ENCODE results near the gene HECTD3.

Gene HECTD3

DNA sequence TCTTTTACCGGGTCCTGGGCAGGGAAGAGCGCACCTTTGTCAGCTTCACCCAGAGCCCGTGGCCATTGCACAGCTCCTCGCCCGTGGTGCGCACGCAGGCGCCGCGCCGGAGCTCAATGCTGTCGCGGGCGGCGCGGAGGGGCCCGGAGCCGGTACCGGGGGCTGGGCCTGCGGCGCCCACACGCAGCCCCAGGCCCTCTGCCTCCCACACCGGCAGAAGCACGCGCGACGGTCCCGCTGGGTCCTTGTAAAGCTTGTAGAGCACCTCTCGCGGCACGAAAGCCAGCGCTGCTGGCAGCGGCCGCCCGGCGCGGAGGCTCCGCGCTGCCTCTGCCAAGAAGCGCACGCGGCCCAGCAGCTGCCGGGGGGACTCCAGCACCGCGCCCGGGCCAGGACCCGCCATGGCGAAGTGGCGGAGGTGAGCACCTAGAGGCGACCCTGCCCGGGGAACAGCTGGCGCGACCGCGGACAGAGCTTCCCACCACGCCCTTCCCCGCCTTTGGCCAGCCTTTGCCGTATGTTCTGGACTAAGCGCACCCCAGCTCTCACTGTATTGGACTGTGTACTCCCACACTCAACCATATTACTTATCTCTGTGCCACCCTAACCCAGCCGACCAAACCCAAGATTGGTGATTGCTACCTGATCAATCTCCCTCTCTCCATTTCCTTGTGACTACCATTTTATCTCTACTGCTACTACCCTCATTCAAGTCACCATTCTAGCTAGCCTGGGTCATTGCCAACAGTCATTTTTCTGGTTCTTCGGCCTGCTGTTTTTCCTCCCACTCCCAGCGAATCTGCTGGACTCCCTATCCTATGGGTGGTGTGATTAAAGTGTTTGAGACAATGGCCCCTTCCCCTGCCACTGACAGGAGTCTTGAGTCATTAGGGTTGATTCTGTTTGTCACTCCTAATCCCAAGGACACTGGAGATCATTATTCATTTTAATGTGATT, at the start of gene HECTD3:
HECTD3 (minus strand) TSS at position 470 of the 957 bp plus-strand sequence; CDS start at position 403, 67 bp downstream.
- peak; percentile 79 for DNase-seq

DNA sequence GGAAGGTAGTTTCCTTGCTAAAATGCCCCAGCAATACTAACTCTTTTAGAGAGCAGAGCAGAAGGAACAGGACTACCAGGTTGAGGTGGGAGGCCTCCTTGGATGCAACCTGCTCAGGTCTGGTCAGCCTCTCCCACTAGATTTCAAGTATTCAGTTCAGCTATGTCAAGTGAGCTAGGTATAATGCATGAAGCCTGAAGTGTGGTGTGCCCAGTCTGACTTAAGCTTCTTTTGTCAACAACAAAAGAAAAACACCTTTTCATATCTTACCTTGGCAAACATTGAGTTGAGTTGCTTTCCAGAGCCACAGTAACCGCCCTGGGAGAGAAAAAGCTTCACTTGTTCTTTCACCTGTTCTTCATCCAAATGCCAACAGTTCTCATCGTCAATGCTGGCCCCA, 48.7 kb upstream of the HECTD3 start:
- DNase-seq: no peak

- DNase-seq: no peak
Measured at GRCh38 chr1:45057542-45057941, 46.4 kb upstream of the HECTD3 start.

DNA sequence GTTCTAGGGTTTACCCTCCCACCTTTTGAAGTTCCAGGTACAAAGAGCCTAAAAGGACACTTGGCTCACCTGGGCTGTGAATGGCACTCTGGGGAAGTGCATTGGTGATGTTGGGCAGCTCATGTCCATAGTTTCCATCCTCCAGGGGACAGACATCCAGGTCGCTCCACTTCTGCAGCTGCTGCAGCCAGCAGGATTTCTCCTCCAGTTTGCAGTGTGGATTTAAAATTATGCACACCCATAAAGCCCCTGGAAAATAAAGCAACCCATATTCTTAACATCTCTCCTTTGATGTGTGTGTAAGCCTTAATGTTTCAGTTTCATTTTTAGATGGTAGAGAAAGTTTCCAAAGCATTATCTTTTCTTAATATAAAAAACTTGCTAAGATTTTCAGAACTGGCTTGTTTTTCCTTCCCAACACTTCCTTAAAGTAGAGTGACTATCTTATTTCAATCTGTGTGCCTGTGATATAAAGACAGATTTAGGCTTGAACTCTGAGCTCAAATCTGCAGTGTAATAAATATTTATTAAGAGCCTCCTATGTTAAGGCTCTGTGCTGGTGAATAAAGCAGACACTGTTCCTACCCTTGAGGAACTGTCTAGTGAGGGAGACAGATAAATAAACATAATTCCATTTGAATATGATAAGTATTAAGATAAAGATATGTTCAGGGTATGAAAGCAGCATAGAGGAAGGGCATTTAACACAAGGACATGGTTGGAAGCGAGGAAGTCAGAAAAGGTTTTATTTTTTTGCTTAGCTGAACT, 40.1 kb upstream of the HECTD3 start:
- peak; percentile 7 for DNase-seq

DNA sequence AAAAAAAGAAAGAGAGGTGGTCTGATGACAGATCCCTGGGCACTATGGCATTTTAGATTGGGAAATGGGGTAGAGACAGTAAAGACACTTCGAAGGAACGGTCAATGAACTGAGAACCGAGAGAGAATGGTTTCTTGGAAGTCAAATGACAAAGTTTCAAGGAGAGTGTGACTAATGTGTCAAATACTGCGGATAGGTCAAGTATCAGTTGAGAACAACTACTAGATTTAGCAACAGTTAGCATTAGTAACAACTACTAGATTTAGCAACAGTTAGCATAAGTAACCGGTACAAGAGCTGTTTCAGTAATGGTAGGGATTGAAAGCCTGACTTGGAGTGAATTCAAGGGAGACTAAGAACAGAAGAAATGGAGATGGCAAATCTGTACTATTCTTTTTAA, 35.9 kb upstream of the HECTD3 start:
- no peak for DNase-seq

GRCh38 chr1:45044916-45045315, 33.8 kb upstream of the HECTD3 start:
- no peak for DNase-seq

DNA sequence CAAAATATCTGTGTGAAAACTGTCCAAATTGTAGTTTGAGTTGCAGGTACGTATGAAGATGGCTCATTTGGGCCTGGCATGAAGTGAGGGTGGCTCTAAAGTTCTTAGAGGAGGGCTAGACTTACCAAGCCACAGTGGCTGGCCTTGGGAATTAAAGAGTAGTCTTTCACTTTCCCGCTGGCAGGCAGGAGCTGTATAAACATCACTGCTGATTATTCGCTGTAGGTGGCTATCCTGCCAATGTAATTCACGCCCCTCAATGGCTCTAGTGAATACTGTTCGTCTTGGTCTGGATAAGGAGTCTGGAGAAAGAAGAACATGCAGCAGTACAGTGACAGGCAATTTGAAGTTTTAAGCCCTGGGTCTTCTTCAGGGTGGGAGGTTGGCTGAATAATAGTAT, 32.0 kb upstream of the HECTD3 start:
- no peak for DNase-seq

- DNase-seq: no peak
Measured at GRCh38 chr1:45040297-45040696, 29.2 kb upstream of the HECTD3 start.

DNA sequence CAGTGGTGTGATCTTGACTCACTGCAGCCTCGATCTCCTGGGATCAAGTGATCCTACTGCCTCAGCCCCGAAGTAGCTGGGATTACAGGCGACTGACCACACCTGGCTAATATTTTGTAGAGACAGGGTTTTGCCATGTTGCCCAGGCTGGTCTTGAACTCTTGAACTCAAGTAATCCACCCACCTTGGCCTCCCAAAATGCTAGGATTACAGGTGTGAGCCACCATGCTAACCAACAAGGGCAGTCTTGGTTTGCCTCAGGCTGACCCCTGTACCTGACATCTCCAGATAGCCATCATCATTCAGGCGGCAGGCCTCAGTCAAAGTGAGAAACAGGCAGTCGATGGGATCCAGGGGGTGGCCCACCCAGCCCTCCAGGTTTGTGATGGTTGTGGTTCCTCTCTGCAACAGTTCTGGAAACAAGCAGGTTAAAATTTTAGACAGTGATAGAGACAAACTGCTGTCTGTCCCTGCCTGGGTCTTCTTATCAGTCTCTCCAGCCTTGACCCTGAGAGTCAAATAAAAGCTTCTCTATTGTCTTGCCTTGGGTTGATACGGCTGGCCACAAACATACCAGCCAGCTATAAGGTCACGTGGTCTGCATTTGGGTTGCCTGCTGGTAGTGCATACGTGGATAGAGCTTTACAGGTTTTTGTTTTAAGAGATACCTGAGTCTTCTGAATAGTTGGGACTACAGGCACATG, 27.7 kb upstream of the HECTD3 start:
- no peak for DNase-seq

DNA sequence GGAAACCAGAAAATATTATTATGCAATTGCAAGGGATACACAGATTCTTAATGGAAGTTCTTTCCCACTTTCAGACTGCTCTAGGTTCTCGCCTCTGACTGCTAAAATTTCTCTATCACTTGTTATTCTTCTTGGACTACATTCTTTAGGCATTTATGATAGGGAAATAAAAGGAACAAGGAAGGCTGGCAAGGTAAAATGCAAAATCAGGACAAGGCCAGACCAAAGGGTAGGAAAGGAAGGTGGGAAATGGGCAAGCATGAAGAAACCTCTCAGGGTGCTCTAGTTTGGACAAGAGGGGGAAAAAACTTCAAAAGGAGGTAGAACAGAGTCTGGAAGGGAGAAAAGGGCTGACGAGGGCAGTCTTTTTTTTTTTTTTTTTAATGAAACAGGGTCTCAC, 27.1 kb upstream of the HECTD3 start:
- DNase-seq: no peak

DNA sequence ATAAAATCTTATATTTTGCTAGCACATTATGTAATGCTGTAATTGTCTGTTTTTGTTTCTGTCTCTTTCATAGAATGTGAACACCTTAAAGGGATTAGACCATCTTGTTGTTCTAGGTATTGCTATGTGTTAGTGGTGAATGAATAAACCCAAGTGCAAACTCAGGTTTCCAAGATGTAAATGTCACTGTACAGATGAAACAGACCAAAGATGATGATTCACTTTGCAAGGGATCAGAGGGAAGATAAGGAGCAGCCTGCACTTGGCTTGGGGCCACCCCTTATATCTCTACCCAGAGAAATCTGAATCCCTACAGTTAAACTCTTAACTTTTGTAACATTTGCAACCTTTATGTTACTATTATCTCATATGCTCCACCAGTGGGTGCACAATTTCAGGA, 26.3 kb upstream of the HECTD3 start:
- DNase-seq: no peak

DNA sequence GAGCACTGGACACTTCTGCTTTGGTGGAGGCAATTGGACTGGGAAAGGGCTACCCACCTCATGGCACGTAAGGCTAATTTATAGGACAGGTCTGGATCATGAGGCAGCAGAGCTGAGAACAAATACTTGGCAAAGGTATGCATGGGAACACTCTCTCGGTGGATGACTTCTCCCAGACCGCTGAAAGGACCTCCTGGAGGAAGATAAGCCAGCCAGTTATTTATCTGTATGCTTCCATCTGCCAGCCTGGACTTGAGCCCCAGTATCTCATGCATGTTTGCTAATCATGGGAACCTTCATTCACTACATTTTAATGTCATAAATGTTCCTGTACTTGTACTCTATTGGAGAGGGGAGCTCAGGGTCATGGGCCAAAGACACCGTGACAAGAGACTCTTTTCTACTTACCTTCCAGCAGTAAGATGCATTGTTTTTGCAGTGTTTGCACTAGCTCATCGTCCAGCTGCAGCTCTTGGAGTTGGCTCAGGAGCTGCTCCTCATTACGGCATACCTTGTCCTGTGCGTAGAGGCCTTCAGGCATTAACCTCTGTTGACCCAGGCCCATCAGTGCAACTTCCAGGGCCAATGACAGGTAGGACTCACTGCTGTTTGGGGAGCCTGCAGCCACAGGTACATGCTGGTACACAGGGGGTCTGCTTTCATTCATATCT, 24.6 kb upstream of the HECTD3 start:
- DNase-seq: no peak

DNA sequence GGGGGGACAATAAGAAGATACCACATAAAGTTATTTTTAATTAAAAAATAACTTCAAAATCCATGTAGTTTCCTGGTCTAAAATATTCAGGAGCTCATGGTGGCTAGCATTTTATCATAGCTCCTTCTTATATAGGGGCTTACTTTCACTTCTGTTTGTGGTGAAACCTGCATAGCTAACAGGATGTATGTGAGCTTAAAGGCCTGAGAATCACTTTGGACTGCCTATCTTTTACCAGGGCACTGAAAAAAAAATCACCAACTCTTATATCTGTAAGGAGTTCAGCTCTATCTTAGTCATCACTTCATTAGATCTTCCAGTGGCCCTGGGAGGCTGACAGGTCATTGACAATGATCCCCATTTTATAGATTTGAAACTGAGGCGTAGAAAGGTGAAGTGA, 22.2 kb upstream of the HECTD3 start:
- DNase-seq: no peak

DNA sequence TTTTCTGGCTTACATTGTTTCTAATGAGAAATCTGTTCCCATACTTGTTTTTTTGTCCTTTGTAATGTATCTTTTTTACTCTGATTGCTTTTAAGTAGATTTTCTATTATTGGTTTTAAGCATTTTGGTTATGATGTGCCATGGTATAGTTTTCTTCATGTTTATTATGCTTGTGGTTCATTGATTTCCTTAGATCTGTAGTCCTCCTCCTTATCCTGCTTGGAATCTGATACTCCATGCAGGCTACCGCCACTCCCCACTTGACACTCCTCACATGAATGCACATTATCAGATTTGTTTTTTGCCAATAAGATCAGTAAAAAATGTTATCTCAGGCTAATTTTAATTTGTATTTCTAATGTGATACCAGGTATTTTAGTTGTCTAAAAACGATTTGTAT, 21.7 kb upstream of the HECTD3 start:
- DNase-seq: no peak

GRCh38 chr1:45026446-45026845, 15.3 kb upstream of the HECTD3 start:
- DNase-seq: no peak

GRCh38 chr1:45023663-45024062, 12.5 kb upstream of the HECTD3 start:
- DNase-seq: no peak

- peak; percentile 68 for DNase-seq
Measured at GRCh38 chr1:45018599-45019230, 7.6 kb upstream of the HECTD3 start.

GRCh38 chr1:45016767-45017166, 5.6 kb upstream of the HECTD3 start:
- DNase-seq: no peak

GRCh38 chr1:45016090-45016697, 5.1 kb upstream of the HECTD3 start:
- no peak for DNase-seq

DNA sequence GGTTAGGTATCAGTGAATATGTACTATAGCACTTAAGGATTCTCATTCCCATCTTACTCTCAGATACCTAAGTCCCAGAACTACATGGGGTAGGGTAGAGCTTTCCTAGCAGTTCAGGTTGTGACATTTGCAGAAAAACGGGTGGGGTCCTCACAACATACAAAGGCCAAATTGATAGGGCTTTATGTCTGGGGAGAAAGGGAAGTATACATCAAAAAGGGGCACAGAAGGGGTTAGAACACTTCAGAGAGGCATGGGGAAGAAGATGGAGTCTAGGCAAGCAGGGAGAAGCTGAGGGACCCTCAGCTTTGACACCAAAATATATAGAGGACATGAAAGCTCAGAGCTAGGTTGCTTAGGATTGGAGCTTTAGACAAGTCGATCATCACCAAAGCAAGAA, 4.6 kb upstream of the HECTD3 start:
- DNase-seq: no peak

- peak; percentile 86 for DNase-seq
Measured at GRCh38 chr1:45014321-45015028, 3.4 kb upstream of the HECTD3 start.
